GM13977 (cell line): ENCODE data around the gene FAM136A.

Experiments
- DNase-seq: peaks from one replicate; pipeline ENCODE4 v3.0.0; 2012; ENCODE audit warnings: low spot score
- in situ Hi-C: fragments of 300-500 bp; cut with MboI; formaldehyde crosslinking; loops from one replicate; pipeline ENCODE4 v1.12.0; 2022; ENCODE audit warnings: low sequenced_read_pairs, low pct_unique_long_range_greater_than_20kb, mixed read lengths, inconsistent platforms; ENCODE audit not compliant: unreplicated experiment
- TF ChIP-seq, protein P1 (sequence below): IDR thresholded peaks from 2 replicates; pipeline ENCODE4 v1.5.1; 2012; ENCODE audit warnings: mild to moderate bottlenecking, control low read depth; ENCODE audit not compliant: insufficient read depth; ENCODE audit errors: extremely low read depth, missing control alignments

The FAM136A gene

DNA sequence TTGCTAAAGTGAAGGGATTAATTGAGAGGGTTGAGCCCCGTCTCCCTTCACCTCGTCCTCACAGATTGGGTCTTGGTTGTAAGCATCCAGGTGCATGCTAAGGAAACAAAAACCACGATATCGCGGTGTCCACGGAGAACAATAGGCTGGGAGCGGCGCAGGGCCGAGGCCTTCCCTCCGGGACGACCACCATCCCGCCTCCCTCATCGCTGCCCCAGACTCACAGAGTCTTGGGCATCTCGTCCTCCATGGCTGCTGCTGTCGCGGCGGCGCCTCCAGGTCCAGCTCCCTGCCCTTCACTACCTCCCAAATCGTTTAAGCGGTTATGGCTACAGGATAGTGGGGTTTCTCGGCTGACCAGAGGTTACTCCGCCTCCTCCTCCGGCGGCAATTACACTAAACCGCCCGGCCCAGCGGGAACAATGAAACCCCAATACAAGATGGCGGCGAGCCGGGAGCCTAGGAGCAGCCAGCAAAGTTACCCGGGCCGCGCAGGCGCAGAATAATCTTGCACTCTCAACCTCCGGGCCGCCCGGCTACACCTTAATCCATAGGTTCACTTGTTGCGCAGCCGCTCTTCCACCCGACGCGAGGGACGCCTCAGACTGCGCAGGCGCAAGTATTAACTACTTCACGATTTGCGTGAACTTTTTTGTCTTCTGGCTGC, 53.6 kb downstream of the FAM136A start, which contains the start of gene TIA1:
Gene TIA1 (minus strand): TSS at position 448 of the 667 bp plus-strand sequence. CDS start 198 bp downstream, at position 250.
- DNase-seq: peak; percentile 94
- TF ChIP-seq, protein P1, sequence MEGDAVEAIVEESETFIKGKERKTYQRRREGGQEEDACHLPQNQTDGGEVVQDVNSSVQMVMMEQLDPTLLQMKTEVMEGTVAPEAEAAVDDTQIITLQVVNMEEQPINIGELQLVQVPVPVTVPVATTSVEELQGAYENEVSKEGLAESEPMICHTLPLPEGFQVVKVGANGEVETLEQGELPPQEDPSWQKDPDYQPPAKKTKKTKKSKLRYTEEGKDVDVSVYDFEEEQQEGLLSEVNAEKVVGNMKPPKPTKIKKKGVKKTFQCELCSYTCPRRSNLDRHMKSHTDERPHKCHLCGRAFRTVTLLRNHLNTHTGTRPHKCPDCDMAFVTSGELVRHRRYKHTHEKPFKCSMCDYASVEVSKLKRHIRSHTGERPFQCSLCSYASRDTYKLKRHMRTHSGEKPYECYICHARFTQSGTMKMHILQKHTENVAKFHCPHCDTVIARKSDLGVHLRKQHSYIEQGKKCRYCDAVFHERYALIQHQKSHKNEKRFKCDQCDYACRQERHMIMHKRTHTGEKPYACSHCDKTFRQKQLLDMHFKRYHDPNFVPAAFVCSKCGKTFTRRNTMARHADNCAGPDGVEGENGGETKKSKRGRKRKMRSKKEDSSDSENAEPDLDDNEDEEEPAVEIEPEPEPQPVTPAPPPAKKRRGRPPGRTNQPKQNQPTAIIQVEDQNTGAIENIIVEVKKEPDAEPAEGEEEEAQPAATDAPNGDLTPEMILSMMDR: no peak
- in situ Hi-C loops: no loop called here

DNA sequence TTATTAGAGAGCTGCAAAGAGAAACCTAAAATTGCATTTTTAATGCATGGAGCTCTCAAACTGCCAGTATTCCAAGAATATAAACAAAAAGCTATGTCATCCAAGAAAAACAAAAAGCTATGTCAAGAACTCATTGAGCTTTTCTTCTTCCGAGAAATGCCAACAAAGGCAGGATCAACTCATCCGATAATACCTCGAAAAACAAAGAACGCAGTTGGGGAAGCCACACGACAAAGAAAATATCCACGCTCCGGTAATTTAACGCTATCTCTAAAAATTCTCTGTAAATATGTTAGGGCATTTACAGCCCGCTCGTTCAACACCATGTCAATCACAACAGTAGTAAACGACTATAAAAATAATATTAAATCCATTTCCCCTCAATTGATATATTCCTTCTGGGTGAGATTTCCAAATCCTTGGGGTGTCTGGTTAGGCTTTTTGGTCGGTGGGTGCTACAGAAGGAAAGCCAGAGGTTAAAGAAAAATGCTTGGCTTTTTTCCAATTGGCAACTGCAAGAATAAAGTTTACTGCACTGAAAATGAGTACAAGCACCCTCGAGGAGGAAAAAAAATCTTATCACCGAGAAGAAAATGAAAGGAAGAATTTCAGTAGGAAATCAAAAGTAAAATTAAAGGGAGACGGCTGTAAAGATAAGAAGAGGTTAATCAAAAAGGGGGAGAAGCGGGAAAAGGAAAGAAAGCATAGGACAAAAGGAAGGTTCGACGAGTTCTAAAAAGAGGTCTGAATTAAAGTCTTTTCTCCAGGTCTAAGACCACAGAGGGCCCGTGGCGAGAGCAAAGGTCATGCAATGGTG, 54.3 kb downstream of the FAM136A start:
- in situ Hi-C loops: no loop called here
- no peak for DNase-seq
- TF ChIP-seq, protein P1: no peak
